DMS79 treated with DMSO at 0.1 percent for 48 hours (cell line): ENCODE data around the gene ELFN1.

Experiments
- DNase-seq: peaks from one replicate; lab custom pipeline; 2025; lab: John Stamatoyannopoulos, UW

The ELFN1 gene

GRCh38 chr7:1727812-1728570 lies 57.9 kb downstream of the ELFN1 start:
- DNase-seq: no peak

- DNase-seq: no peak
Observed at GRCh38 chr7:1729183-1729582, 59.1 kb downstream of the ELFN1 start.

GRCh38 chr7:1729773-1730172 lies 59.7 kb downstream of the ELFN1 start:
- DNase-seq: no peak

- DNase-seq: no peak
Observed at GRCh38 chr7:1732072-1732471, 62.0 kb downstream of the ELFN1 start.

- DNase-seq: no peak
Observed at GRCh38 chr7:1732645-1733044, 62.6 kb downstream of the ELFN1 start.

- no peak for DNase-seq
Observed at GRCh38 chr7:1733206-1733907, 63.3 kb downstream of the ELFN1 start.

- no peak for DNase-seq
Observed at GRCh38 chr7:1733908-1734730, 64.0 kb downstream of the ELFN1 start.

GRCh38 chr7:1735262-1735661 lies 65.2 kb downstream of the ELFN1 start:
- no peak for DNase-seq

GRCh38 chr7:1735806-1736483 lies 65.9 kb downstream of the ELFN1 start:
- no peak for DNase-seq

- no peak for DNase-seq
Observed at GRCh38 chr7:1736484-1736817, 66.4 kb downstream of the ELFN1 start.

- DNase-seq: no peak
Observed at GRCh38 chr7:1736830-1737229, 66.8 kb downstream of the ELFN1 start.

GRCh38 chr7:1737523-1737922 lies 67.4 kb downstream of the ELFN1 start:
- DNase-seq: no peak

GRCh38 chr7:1737956-1738355 lies 67.9 kb downstream of the ELFN1 start:
- no peak for DNase-seq

- no peak for DNase-seq
Observed at GRCh38 chr7:1738511-1738910, 68.4 kb downstream of the ELFN1 start.

- DNase-seq: no peak
Observed at GRCh38 chr7:1738956-1739355, 68.9 kb downstream of the ELFN1 start.

GRCh38 chr7:1739593-1739992 lies 69.5 kb downstream of the ELFN1 start:
- no peak for DNase-seq

GRCh38 chr7:1740214-1740613 lies 70.1 kb downstream of the ELFN1 start:
- DNase-seq: no peak

- peak; percentile 31 for DNase-seq
Observed at GRCh38 chr7:1741246-1741645, 71.2 kb downstream of the ELFN1 start.

- no peak for DNase-seq
Observed at GRCh38 chr7:1741751-1742554, 71.9 kb downstream of the ELFN1 start.

GRCh38 chr7:1742555-1743303 lies 72.7 kb downstream of the ELFN1 start:
- DNase-seq: peak; percentile 64
